Progenitor cell of endocrine pancreas (in vitro differentiated cells): Measurements from ENCODE around the gene SAMHD1. TPM values are rescaled to one million over a fixed set of nuclear protein-coding genes. Genes with fewer than 3 reads are reported as not detected.
"Not testable (repeated sequence)": the region's sequence is repeated elsewhere in the genome, so short reads cannot be mapped to it uniquely, and the experiment has no call there.

ENCODE experiments used
- DNase-seq: peaks from one replicate; pipeline ENCODE4 v3.0.0; 2021; ENCODE audit warnings: low spot score; ENCODE audit not compliant: unreplicated experiment
- H3K27ac Mint-ChIP-seq: 2 replicates; pipeline ENCODE4 v1.8.0; 2021; ENCODE audit warnings: mild to moderate bottlenecking, moderate library complexity, mixed read lengths
- H3K27me3 Mint-ChIP-seq: 2 replicates; pipeline ENCODE4 v1.8.0; 2021; ENCODE audit warnings: mixed read lengths
- H3K36me3 Mint-ChIP-seq: 2 replicates; pipeline ENCODE4 v1.8.0; 2022; ENCODE audit warnings: mixed read lengths; ENCODE audit not compliant: insufficient read depth
- H3K4me1 Mint-ChIP-seq: 2 replicates; pipeline ENCODE4 v1.8.0; 2021; ENCODE audit warnings: low read depth, mixed read lengths
- H3K4me3 Mint-ChIP-seq: 2 replicates; pipeline ENCODE4 v1.8.0; 2021; ENCODE audit warnings: low read depth, mild to moderate bottlenecking, moderate library complexity, mixed read lengths
- H3K9me3 Mint-ChIP-seq: 2 replicates; pipeline ENCODE4 v1.8.0; 2021; ENCODE audit warnings: low read depth, mixed read lengths
- CTCF ChIP-seq: fragments of 200-600 bp; sonication (generic); IDR thresholded peaks from one replicate; pipeline ENCODE4 v1.5.0; 2021; ENCODE audit warnings: antibody characterized with exemption, mild to moderate bottlenecking; ENCODE audit not compliant: unreplicated experiment
- total RNA-seq: library from RNA; stranded (reverse); gene quantifications from 2 replicates; pipeline ENCODE4 v1.2.1, GENCODE V29; 2021

Gene SAMHD1
- total RNA-seq, 1 donor from 2014 or later: 15.1 TPM

- Mint-ChIP-seq H3K27me3 (no peaks in the 10 kb centered on the region), H3K9me3 (no peaks in the 10 kb centered on the region), H3K4me3 (no peak overlapping the region), H3K4me1 (peaks cover 10% of the 10 kb centered on the region), H3K27ac (no peak overlapping the region), H3K36me3 (no peaks in the 10 kb centered on the region)
- TF ChIP-seq CTCF: no peak
- no peak for DNase-seq
These were observed 15.2 kb downstream of the SAMHD1 start for GRCh38 chr20:36936341-36936740.

GRCh38 chr20:36933571-36933970 is 17.9 kb downstream of the SAMHD1 start:
- not testable (repeated sequence) for DNase-seq, H3K4me3 Mint-ChIP-seq, H3K27me3 Mint-ChIP-seq, H3K9me3 Mint-ChIP-seq, H3K36me3 Mint-ChIP-seq, H3K27ac Mint-ChIP-seq, H3K4me1 Mint-ChIP-seq

GRCh38 chr20:36932476-36933426 is 18.8 kb downstream of the SAMHD1 start:
- H3K27me3 Mint-ChIP-seq: no peaks in the 10 kb centered on the region
- TF ChIP-seq CTCF: no peak
- peaks cover 2% of the 10 kb centered on the region for H3K4me1 Mint-ChIP-seq
- H3K4me3 Mint-ChIP-seq: no peak overlapping the region
- DNase-seq: no peak
- peaks cover 1% of the 10 kb centered on the region for H3K36me3 Mint-ChIP-seq
- no peak overlapping the region for H3K27ac Mint-ChIP-seq
- H3K9me3 Mint-ChIP-seq: no peaks in the 10 kb centered on the region

- H3K36me3 Mint-ChIP-seq, H3K27me3 Mint-ChIP-seq, H3K4me1 Mint-ChIP-seq: not testable (repeated sequence)
These were observed 19.4 kb downstream of the SAMHD1 start for GRCh38 chr20:36932067-36932466.

GRCh38 chr20:36929691-36930090 is 21.8 kb downstream of the SAMHD1 start:
- Mint-ChIP-seq H3K4me1 (no peaks in the 10 kb centered on the region), H3K36me3 (peaks cover 1% of the 10 kb centered on the region), H3K4me3 (no peak overlapping the region), H3K9me3 (no peaks in the 10 kb centered on the region), H3K27ac (no peak overlapping the region), H3K27me3 (no peaks in the 10 kb centered on the region)
- DNase-seq: no peak
- TF ChIP-seq CTCF: no peak

More at GRCh38 chr20:36932067-36932466, 19.4 kb downstream of the SAMHD1 start:
- not testable (repeated sequence) for H3K27ac Mint-ChIP-seq, H3K4me3 Mint-ChIP-seq, H3K9me3 Mint-ChIP-seq, DNase-seq

- no peaks in the 10 kb centered on the region for H3K9me3 Mint-ChIP-seq
- H3K27ac Mint-ChIP-seq: no peak overlapping the region
- no peak for TF ChIP-seq CTCF
- peaks cover 4% of the 10 kb centered on the region for H3K4me1 Mint-ChIP-seq
- no peak overlapping the region for H3K4me3 Mint-ChIP-seq
- H3K36me3 Mint-ChIP-seq: peaks cover 1% of the 10 kb centered on the region
- H3K27me3 Mint-ChIP-seq: no peaks in the 10 kb centered on the region
- no peak for DNase-seq
These were observed 22.2 kb downstream of the SAMHD1 start for GRCh38 chr20:36929290-36929689.
